ENCODE measurements around the gene C18orf63.
"Not testable (repeated sequence)": the region's sequence is repeated elsewhere in the genome, so short reads cannot be mapped to it uniquely, and the experiment has no call there.

C18orf63 gene

GRCh38 chr18:74315464-74316256 lies at the start of gene C18orf63:
Gene C18orf63, plus strand, starts transcription at chr18:74315839. Its CDS starts 2,027 bp downstream, at chr18:74317866.
- DNase-seq, result no peak

GRCh38 chr18:74266161-74266560 lies 49.5 kb upstream of the C18orf63 start:
- DNase-seq, result no peak

- DNase-seq, result no peak
Observed at GRCh38 chr18:74268175-74268574, 47.5 kb upstream of the C18orf63 start.

- no peak for DNase-seq
Observed at GRCh38 chr18:74268933-74269620, 46.6 kb upstream of the C18orf63 start.

- no peak for DNase-seq
Observed at GRCh38 chr18:74271635-74272034, 44.0 kb upstream of the C18orf63 start.

- DNase-seq, result no peak
Observed at GRCh38 chr18:74273394-74273793, 42.2 kb upstream of the C18orf63 start.

- DNase-seq, result no peak
Observed at GRCh38 chr18:74274700-74275099, 40.9 kb upstream of the C18orf63 start.

- DNase-seq, result no peak
Observed at GRCh38 chr18:74275736-74276135, 39.9 kb upstream of the C18orf63 start.

GRCh38 chr18:74276609-74277008 lies 39.0 kb upstream of the C18orf63 start:
- DNase-seq, result no peak

GRCh38 chr18:74277296-74277695 lies 38.3 kb upstream of the C18orf63 start:
- DNase-seq, result no peak

- DNase-seq, result no peak
Observed at GRCh38 chr18:74278058-74278457, 37.6 kb upstream of the C18orf63 start.

- DNase-seq, result no peak
Observed at GRCh38 chr18:74278983-74279382, 36.7 kb upstream of the C18orf63 start.

GRCh38 chr18:74281011-74281979 lies 34.3 kb upstream of the C18orf63 start:
- DNase-seq, result no peak

GRCh38 chr18:74281980-74282754 lies 33.5 kb upstream of the C18orf63 start:
- DNase-seq, result no peak

GRCh38 chr18:74282755-74283554 lies 32.7 kb upstream of the C18orf63 start:
- DNase-seq, result no peak

GRCh38 chr18:74283646-74284045 lies 32.0 kb upstream of the C18orf63 start:
- DNase-seq, result no peak

GRCh38 chr18:74284191-74284979 lies 31.3 kb upstream of the C18orf63 start:
- DNase-seq, result peak; percentile 57

- no peak for DNase-seq
Observed at GRCh38 chr18:74284980-74285355, 30.7 kb upstream of the C18orf63 start.

GRCh38 chr18:74285583-74285982 lies 30.1 kb upstream of the C18orf63 start:
- not testable (repeated sequence) for DNase-seq

GRCh38 chr18:74286106-74286855 lies 29.4 kb upstream of the C18orf63 start:
- DNase-seq, result no peak

All from midbrain (tissue), 1 donor.